Putamen (tissue), 1 donor: ENCODE measurements around the gene DDX41.
A peak's percentile ranks its signal among the peaks of the same experiment; 100 is the strongest.
"Not testable (repeated sequence)": the region's sequence is repeated elsewhere in the genome, so short reads cannot be mapped to it uniquely, and the experiment has no call there.

ENCODE experiments used
- DNase-seq: peaks from one replicate; pipeline ENCODE4 v3.0.0-alpha.2; 2016; ENCODE audit warnings: low spot score

Gene DDX41

GRCh38 chr5:177537389-177538361, 20.9 kb upstream of the DDX41 start:
- DNase-seq = no peak

DNA sequence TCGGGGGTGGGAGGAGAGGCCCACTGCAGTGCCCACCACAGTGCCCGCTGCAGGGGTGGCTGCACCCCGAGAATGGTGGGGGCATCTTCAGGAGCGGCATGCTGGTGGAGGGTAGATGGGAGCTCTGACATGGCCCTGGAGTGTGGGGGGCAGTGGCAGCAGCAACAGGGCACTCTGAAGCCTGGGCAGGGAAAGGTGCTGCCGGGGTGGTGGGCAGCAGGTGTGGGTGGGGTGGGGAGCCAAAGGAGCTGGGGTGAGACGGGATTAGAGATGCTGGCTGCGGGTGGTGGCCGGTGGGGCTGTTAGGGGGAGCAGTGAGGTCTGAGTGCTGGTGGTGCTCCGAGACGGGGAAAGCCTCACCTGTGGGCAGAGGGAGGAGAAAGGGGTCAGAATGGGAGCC, 19.6 kb upstream of the DDX41 start:
- DNase-seq = no peak

- no peak for DNase-seq
Measured at GRCh38 chr5:177535125-177535524, 18.4 kb upstream of the DDX41 start.

DNA sequence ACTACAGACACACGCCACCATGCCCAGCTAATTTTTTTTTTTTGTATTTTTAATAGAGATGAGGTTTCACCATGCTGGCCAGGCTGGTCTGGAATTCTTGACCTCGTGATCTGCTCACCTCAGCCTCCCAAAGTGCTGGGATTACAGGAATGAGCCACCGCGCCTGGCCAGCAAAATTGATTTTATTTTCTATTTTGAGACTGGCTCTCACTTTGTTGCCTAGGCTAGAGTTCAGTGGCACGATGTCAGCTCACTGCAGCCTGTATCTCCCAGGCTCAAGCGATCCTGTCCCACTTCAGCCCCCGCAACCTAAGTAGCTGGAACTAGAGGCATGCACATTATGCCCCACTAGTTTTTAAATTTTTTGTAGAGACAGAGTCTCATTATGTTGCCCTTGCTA, 17.7 kb upstream of the DDX41 start:
- DNase-seq = not testable (repeated sequence)

- DNase-seq = no peak
Measured at GRCh38 chr5:177531209-177531940, 14.6 kb upstream of the DDX41 start.

DNA sequence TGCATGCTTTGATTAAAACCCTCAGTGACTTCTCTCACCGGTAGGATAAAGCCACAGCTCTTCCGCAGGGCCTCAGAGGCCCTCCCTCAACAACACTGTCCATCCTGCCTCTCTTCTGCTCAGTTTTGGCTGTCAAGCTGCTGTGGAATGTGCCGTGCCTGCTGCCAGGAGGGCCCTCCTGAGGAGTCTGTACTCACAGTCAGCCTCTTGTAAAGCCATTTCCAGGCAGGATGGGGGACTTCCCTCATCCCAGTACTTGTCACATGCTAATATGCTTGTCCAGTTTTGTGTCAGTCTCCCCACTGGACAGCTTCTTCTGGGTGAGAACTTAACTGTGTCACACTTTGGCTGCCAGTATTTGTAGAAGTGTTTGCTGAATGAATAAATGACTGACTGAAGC, 13.9 kb upstream of the DDX41 start:
- DNase-seq = no peak

DNA sequence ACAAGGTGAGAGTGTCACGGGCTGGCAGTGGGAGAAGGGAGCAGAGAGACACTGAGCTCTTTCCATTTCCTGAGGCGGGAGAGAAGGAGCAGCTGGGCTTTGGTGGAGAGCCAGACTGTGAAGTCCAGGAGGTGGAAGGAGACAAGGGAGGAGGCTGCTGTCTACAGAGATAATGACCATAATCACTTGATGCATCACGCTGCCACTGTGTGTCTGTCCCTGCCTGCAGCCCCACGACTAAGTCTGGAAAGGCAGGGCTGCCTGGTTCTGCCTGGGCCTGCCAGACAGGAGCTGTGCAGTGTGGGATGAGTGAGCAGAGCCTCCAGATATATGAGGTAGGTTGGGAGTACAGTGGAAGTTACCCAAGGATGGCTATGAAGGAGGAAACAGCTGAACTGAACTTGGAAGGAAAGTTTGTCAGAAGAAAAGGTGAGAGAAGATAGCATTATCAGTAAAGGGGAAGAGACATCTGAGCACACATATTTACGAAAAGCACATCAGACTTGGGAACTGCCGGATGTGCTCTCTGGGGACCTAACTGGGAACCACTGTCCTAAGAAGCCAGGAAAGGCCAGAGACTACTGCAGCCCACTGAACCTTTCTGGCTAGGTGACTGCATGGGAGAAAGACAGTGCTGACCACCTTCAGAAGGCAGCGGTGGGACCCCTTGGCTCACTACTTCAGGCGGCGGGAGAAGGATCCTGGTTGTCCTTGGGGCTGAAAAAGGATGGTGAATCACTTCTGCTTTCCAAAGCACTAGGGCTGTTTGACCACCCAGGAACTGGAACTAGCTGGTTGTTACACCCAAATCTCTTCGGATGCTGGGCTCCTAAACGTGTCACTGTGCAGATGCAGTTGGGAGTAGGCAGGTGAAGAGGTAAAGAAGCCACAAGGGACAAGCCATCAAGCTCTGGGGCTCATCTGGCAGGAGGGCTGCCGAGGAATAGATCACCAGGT, 12.8 kb upstream of the DDX41 start:
- DNase-seq = no peak

DNA sequence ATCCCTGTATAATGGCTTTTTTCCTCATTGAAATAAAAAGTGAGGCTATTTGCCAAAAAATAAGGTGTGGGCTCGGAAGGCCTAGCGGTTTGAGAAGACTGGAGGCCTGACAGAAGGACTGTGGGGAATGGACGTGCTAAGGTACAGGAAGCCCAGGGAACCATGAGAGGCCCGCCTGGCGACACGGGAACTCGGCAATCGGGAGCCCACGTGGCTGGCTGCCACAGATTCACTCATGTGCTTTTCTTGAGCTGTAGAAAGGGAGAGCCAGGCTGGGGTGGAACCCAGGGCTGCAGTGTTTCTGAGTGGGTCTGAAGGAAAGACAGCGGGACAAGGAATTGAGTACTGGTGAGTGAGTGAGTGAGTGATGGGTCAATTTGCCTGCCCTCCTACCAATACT, 11.9 kb upstream of the DDX41 start:
- no peak for DNase-seq

- DNase-seq = no peak
Measured at GRCh38 chr5:177527595-177527994, 10.8 kb upstream of the DDX41 start.

GRCh38 chr5:177526791-177527190, 10.0 kb upstream of the DDX41 start:
- peak; percentile 45 for DNase-seq

- no peak for DNase-seq
Measured at GRCh38 chr5:177526191-177526590, 9.4 kb upstream of the DDX41 start.

DNA sequence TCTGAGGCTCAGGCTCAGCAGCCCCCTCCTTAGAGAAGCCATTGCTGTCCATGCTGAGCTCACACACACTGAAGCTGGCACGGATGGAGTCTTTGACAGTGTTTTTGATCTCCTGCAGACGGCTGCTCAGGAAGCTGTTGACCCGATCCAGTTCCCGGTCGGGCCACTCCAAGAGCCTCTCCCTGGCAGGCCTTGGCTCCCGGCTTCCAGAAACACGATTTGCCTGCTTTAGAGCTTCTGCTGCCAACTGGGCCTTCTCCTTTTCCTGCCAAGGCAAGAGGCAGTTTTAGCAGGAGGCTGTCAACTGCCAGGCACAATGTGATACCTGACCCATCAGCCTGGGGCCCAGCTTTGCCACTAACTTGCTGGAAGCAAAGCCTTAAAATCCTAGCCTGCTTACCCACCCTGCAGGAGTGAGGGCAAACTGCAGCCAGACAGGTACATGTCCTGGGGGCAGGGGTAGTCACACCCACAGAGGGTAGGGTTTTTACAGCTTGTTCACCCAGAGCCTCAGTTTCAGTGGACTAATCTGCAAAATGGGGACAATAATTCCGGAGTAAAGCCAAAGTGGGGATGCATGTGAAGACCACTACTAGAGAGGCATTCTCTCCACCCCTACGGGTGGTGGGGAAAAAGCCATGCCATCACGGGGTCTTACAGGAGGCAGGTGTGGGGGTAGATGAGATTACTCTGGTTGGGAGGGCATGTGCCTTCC, 8.3 kb upstream of the DDX41 start:
- DNase-seq = no peak

GRCh38 chr5:177524539-177524900, 7.8 kb upstream of the DDX41 start:
- DNase-seq = no peak

DNA sequence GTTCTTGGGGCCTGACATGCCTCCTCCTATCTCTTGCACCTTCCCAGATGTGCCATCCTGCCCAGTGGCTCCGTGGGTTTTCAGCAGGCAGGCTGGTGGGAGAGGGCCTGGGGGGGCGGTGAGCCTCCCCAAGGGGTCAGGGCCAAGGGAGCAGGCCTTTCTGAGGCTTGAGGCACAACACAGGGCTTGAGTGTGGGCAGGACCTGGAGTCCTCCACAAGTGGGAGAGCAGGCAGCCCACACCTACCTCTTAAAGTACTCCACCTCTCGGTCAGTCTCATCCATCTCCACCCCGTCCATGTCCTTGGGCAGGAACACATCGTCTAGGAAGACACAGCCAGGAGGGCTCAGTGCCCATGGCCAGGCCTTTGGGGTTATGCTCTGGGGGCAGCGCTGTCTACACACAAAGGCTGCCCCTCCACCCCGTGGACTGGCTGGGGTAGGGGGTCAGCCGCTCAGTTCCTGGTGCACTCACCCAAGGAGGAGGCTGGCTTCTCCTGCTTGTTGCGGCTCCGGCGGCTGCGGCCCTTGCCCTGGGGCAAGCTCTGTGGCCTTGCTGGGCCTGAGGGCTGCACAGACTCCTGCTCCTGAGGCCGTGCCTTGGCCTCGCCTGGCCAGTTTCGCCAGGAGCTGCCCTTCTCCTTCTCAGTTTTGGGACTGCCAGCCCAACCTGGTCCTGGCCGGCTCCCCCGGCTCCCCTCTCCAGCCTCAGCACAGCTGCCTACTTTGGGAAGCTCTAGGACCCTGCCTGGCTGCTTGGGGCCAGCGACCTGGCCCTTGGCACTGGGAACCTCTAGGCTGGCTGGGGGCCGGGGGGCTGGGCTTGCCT, 7.2 kb upstream of the DDX41 start:
- DNase-seq = no peak

- no peak for DNase-seq
Measured at GRCh38 chr5:177520916-177521513, 4.3 kb upstream of the DDX41 start.

- no peak for DNase-seq
Measured at GRCh38 chr5:177520271-177520670, 3.5 kb upstream of the DDX41 start.

DNA sequence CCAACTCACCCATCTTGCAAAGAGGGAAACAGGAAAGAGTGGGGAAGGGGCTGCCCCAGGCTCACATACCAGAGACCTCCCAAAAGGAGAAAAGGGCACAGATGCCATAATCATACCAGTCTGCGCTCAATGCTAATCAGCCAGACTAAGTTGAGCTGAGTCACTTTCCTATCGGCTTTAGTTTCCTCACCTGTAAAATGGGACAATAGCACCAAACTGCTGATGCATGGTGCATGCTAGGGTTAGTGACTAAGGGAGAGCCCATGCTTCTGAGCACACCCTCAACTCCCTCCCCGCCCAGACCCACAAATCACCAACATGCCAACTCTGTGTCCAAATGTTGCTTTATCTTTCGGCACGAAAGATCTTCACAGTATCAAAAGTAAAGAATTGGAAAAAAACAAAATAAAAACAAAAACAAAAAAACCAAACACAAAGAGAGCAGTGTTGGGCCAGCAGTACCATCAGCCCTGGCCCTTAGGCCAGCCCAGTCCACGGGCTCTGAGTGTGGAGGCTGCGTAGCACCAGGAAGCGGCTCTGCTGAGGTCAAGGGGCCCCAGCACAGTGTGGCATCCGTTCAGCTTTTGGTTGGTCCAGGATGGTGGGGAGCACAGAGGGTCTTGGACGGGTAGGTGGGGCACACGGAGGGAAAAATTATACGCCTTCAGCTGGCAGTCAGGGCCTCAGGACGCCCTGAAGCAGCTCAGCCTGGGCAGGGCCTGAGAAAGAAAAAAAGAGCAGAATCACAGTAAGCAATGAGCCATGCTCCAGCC, 2.9 kb upstream of the DDX41 start:
- no peak for DNase-seq

DNA sequence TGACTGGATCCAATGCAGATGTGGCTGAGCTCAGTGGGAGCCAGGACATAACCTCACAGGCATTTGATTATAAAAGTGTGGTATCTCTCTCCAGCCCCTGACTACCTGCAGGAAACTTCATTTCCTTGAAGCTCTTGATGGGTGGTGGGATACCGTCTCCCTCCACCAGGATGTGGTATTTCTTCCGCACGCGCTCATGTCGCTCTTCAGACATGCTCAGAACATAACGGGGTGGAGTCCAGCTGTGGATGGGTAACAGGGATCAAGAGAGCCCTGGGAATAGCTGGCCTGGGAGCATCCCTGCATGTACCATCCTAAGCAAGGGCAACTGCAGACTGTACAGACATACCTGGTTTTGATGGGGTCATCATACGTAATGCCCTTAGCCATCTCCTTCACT, 1.2 kb downstream of the DDX41 start:
- DNase-seq = no peak

DNA sequence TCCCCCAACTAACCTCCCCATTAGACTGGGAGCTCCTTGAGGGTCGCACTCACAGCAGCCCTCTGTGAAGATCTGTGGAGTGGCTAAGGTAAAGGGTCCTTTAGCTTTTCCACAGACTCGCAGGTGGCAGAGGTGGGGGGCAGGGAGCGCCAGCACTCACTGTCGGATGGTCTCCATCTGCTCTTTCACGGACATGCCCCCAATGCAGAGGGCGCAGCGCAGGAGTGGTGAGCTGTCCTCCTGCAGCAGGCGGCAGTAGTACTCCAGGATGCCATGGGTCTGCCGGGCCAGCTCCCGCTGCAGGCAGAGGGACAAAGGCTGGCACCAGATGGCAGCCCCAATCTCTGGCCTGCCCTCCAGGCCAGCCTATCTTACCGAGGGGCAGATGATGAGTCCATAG, 2.2 kb downstream of the DDX41 start:
- no peak for DNase-seq
